K562 (cell line): Measurements from ENCODE around the gene CRPPA. TPM values are rescaled to one million over a fixed set of nuclear protein-coding genes. Genes with fewer than 3 reads are reported as not detected.
A peak's percentile ranks its signal among the peaks of the same experiment; 100 is the strongest.

Experiments
- ATAC-seq: fragments of 200-7000 bp; cut with Tn5 transposase; 3 replicates; pipeline ENCODE4 v1.9.1; 2020; ENCODE audit warnings: moderate library complexity
- BruUV-seq: library from RNA; stranded (reverse); fragments of 400-500 nt; replicated peaks from 2 replicates; lab custom pipeline; 2021; lab: Mats Ljungman, UMichigan
- CTCF ChIA-PET: fragments of 300-600 bp; formaldehyde crosslinking; extraction: SDS; loops from one replicate; lab custom pipeline; 2021; ENCODE audit warnings: low intra/inter-chr PET ratio; lab: Yijun Ruan, JAX
- POLR2A ChIA-PET: fragments of 300-600, 350-650 bp; sonication (Branson Sonifier 250); formaldehyde crosslinking; extraction: SDS; loops from one replicate; lab custom pipeline; 2021; ENCODE audit warnings: antibody characterized with exemption, inconsistent platforms; lab: Yijun Ruan, JAX
- DNase-seq, 4 experiments: peaks; one replicate each; pipeline versions ENCODE4 v3.0.0 to v3.0.0-alpha.2; 2011 to 2018; ENCODE audit warnings: low spot score in 3 of 4, mixed read lengths in 3 of 4; ENCODE audit errors: extremely low read depth in 1 of 4
- FAIRE-seq: peaks from 2 replicates; lab custom pipeline; 2011; peaks lifted over from hg19 to GRCh38; lab: Jason Lieb, UNC
- H2AFZ ChIP-seq: 2 replicates; pipeline ENCODE4 v1.6.0; 2011; ENCODE audit warnings: low read depth, low read length, control low read depth, inconsistent platforms
- H3K27ac ChIP-seq: fragments of 200-600 bp; 3 replicates; pipeline ENCODE4 v1.8.0; 2011; ENCODE audit warnings: low read depth, mild to moderate bottlenecking, control low read depth, inconsistent platforms, low read length, moderate library complexity, mixed read lengths; ENCODE audit errors: extremely low read depth
- H3K27me3 ChIP-seq, 2 experiments: fragments of 300-600 bp in 1 of 2; 2 replicates in 1 of 2; 3 replicates in 1 of 2; pipeline versions ENCODE4 v1.6.0 to v1.8.0; 2011; ENCODE audit warnings: inconsistent platforms in 2 of 2, low read length in 2 of 2, mild to moderate bottlenecking in 1 of 2, mixed read lengths in 1 of 2, moderate library complexity in 1 of 2; ENCODE audit not compliant: control insufficient read depth in 2 of 2, insufficient read depth in 2 of 2
- H3K36me3 ChIP-seq: fragments of 300-600 bp; 3 replicates; pipeline ENCODE4 v1.8.0; 2011; ENCODE audit warnings: mild to moderate bottlenecking, low read length, inconsistent platforms; ENCODE audit not compliant: control insufficient read depth, insufficient read depth
- H3K4me1 ChIP-seq, 2 experiments: fragments of 200-600 bp in 1 of 2; replicated peaks in 1 of 2; 2 replicates in 1 of 2; 3 replicates in 1 of 2; pipeline versions ENCODE4 v1.5.1 to v1.8.0; 2011; ENCODE audit warnings: inconsistent platforms in 2 of 2, low read length in 2 of 2, mild to moderate bottlenecking in 1 of 2, mixed read lengths in 1 of 2, moderate library complexity in 1 of 2; ENCODE audit not compliant: control insufficient read depth in 2 of 2, insufficient read depth in 2 of 2
- H3K4me2 ChIP-seq: 2 replicates; pipeline ENCODE4 v1.6.1; 2011; ENCODE audit warnings: low read length, control low read depth, inconsistent platforms, mixed read lengths; ENCODE audit not compliant: insufficient read depth
- H3K4me3 ChIP-seq: fragments of 200-600 bp; sonication (generic), shearing (Covaris generic); 2 replicates; pipeline ENCODE4 v1.5.1; 2016; ENCODE audit warnings: control low read depth, inconsistent platforms
- H3K79me2 ChIP-seq: fragments of 200-600 bp; 3 replicates; pipeline ENCODE4 v1.8.0; 2011; ENCODE audit warnings: low read length, inconsistent platforms; ENCODE audit not compliant: control insufficient read depth, insufficient read depth
- H3K9ac ChIP-seq, 2 experiments: 2 replicates each; pipeline versions ENCODE4 v1.6.0 to v1.6.1; 2011; ENCODE audit warnings: low read depth in 2 of 2, low read length in 2 of 2, control low read depth in 1 of 2, inconsistent platforms in 1 of 2, mild to moderate bottlenecking in 1 of 2, mixed read lengths in 1 of 2; ENCODE audit not compliant: insufficient read depth in 1 of 2
- H3K9me1 ChIP-seq: one replicate; pipeline ENCODE4 v1.6.0; 2011; ENCODE audit warnings: inconsistent platforms, mild to moderate bottlenecking, low read length, moderate library complexity; ENCODE audit not compliant: control insufficient read depth, insufficient read depth
- H3K9me3 ChIP-seq: replicated peaks from 2 replicates; pipeline ENCODE4 v1.5.1; 2011; ENCODE audit warnings: low read depth, low read length, inconsistent platforms; ENCODE audit not compliant: control insufficient read depth, insufficient read depth
- H4K20me1 ChIP-seq: replicated peaks from 2 replicates; pipeline ENCODE4 v1.6.1; 2011; ENCODE audit warnings: low read length, inconsistent platforms, mixed read lengths; ENCODE audit not compliant: control insufficient read depth, insufficient read depth
- CBX8 ChIP-seq: fragments of 200-600 bp; sonication (generic); IDR thresholded peaks from 2 replicates; pipeline ENCODE4 v1.6.1; 2012; ENCODE audit warnings: borderline replicate concordance, mixed run types, low read depth, mild to moderate bottlenecking, moderate library complexity, mixed read lengths, low read length, control low read depth, inconsistent platforms; ENCODE audit not compliant: poor library complexity, severe bottlenecking; ENCODE audit errors: extremely low read depth
- CHAMP1 ChIP-seq: fragments of 450-650 bp; IDR thresholded peaks from 2 replicates; pipeline ENCODE4 v1.6.1; 2016; ENCODE audit warnings: mild to moderate bottlenecking
- KAT8 ChIP-seq: fragments of 450-650 bp; IDR thresholded peaks from 2 replicates; pipeline ENCODE4 v1.6.1; 2016; ENCODE audit warnings: low read depth, mild to moderate bottlenecking
- MCM2 ChIP-seq: fragments of 450-650 bp; IDR thresholded peaks from 2 replicates; pipeline ENCODE4 v1.6.1; 2017; ENCODE audit warnings: low read depth, mild to moderate bottlenecking
- NFIC ChIP-seq: fragments of 450-650 bp; IDR thresholded peaks from 2 replicates; pipeline ENCODE4 v1.6.1; 2017; ENCODE audit warnings: mild to moderate bottlenecking, inconsistent platforms
- NFIX ChIP-seq: fragments of 250-450 bp; sonication (Bioruptor Pico); IDR thresholded peaks from 2 replicates; pipeline ENCODE4 v1.4.0; 2020; ENCODE audit warnings: low read depth, mild to moderate bottlenecking, moderate library complexity
- PREB ChIP-seq: sonication (generic); formaldehyde crosslinking; IDR thresholded peaks from 2 replicates; pipeline ENCODE4 v1.8.1; 2023; ENCODE audit warnings: mild to moderate bottlenecking, missing genetic modification reagents
- RBM34 ChIP-seq: fragments of 200-400 bp; formaldehyde crosslinking; IDR thresholded peaks from 2 replicates; pipeline ENCODE4 v1.6.1; 2018; ENCODE audit warnings: low read length, borderline replicate concordance; ENCODE audit not compliant: insufficient read depth
- ZFP30 ChIP-seq: fragments of 250-450 bp; sonication (Bioruptor Pico); IDR thresholded peaks from 2 replicates; pipeline ENCODE4 v1.8.0; 2022; ENCODE audit warnings: moderate library complexity, mild to moderate bottlenecking, inconsistent platforms, borderline replicate concordance
- ZNF316 ChIP-seq: fragments of 450-650 bp; IDR thresholded peaks from 2 replicates; pipeline ENCODE4 v1.6.1; 2016
- ZNF655 ChIP-seq: fragments of 250-450 bp; sonication (Bioruptor Pico); IDR thresholded peaks from 2 replicates; pipeline ENCODE4 v1.5.0; 2021
- WGBS: fragments of 100-300 bp; shearing (Covaris generic); methylation state at CpG from one replicate; pipeline ENCODE4 v1.1.6; 2016; ENCODE audit warnings: low coverage, mixed read lengths; ENCODE audit not compliant: insufficient coverage; ENCODE audit errors: missing lambda C conversion rate; 5-methylcytosine and 5-hydroxymethylcytosine counted together
- in situ Hi-C: fragments of 300-500 bp; cut with MboI; formaldehyde crosslinking; loops from 4 replicates; pipeline ENCODE4 v1.15.0; 2018; ENCODE audit warnings: inconsistent platforms, mixed read lengths
- intact Hi-C: fragments of 100-400 bp; cut with micrococcal nuclease; formaldehyde crosslinking; loops from 2 replicates; pipeline ENCODE4 v1.14.2; 2022
- polyA plus RNA-seq, 8 experiments: library from polyadenylated mRNA; depleted of rRNA in 4 of 8; stranded (reverse) in 5 of 8; unstranded in 3 of 8; fragments of >200 nt; fragmentation: Nextera tagmentation in 2 of 8; fragmentation: Illumina TruSeq in 1 of 8; extraction: Ambion mirVana in 2 of 8; extraction: Trizol in 1 of 8; gene quantifications; 2 replicates each; pipeline versions ENCODE4 v1.2.1 to v1.2.3, GENCODE V29; 2011 to 2014; ENCODE audit warnings: inconsistent platforms in 1 of 8, missing spikeins in 1 of 8
- total RNA-seq, 7 experiments: library from RNA; depleted of rRNA in 6 of 7; stranded (reverse); fragments of >200 nt in 6 of 7; fragmentation: Illumina TruSeq in 2 of 7; extraction: Trizol in 2 of 7; gene quantifications; 2 replicates each; pipeline versions ENCODE4 v1.2.1 to v1.2.3, GENCODE V29; 2011 to 2021; ENCODE audit warnings: low replicate concordance in 1 of 7
- TF ChIP-seq, protein P1 (sequence below): sonication (generic); formaldehyde crosslinking; IDR thresholded peaks from 2 replicates; pipeline ENCODE4 v1.4.0; 2020; ENCODE audit warnings: mild to moderate bottlenecking, missing genetic modification reagents

The CRPPA gene
- total and polyA plus RNA-seq, 9 of the 15 experiments (the other 6 are each of a cell fraction or from before 2014, with no cell fraction given), result 3.9 to 14.4 (median 7.8) TPM

DNA sequence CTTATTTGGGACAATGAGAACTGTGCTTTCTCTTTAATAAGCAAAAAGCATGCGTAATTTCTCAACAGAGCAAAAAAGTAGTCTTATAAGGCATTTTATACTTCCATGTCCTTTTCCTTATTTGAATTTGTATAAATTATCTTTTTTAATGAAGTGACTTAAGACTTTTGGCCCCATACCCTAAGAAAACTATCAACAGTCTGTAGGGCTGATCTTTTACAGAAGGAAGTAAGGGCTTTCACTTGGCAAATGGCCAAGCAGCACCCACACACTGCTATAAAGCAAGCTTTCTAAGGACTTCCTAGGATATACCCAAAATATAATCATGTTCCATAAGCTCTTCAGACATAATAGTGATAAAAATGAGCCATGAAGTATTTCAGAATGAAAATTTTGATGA is 3.4 kb downstream of the CRPPA start:
- Histone ChIP-seq H3K4me3 (no peak overlapping the region), H3K9me3 (no peaks in the 10 kb centered on the region; the same call in 1 of the 2 replicates), H3K79me2 (peaks cover 91% of the 10 kb centered on the region), H3K4me2 (no peak overlapping the region; the same call in 1 of the 2 replicates), H3K27me3 (no peaks in the 10 kb centered on the region), H2AFZ (no peak overlapping the region), H4K20me1 (no peaks in the 10 kb centered on the region), H3K9ac (peak overlapping the region in 1 of 2 experiments; percentile 1; a peak in 1 of 4 replicates), H3K4me1 (peaks cover 22 to 47% of the 10 kb centered on the region in 2 experiments), H3K36me3 (no peaks in the 10 kb centered on the region; the same call in 2 of the 3 replicates), H3K9me1 (no peaks in the 10 kb centered on the region), H3K27ac (peak overlapping the region; percentile 97; the same call in 2 of the 3 replicates)
- CTCF ChIA-PET, result no interaction called here
- FAIRE-seq (no peak), DNase-seq (peak in 2 of 4 experiments; percentile 36 to 78), ATAC-seq (no peak)
- intact Hi-C loops, result no loop called here
- WGBS, result 89% methylated on average over 1 of the region's 1 CpG
- in situ Hi-C loops, result loop anchor here (5.0 kb wide), 1 partner anchor 151 kb away; no protein-coding TSS in a partner anchor
- no TSS peak for BruUV-seq
- POLR2A ChIA-PET, result no interaction called here
- no peak for TF ChIP-seq RBM34
- no peak for TF ChIP-seq CHAMP1
- peak; percentile 65 for TF ChIP-seq NFIX (CRISPR knock-in tag)
- no peak for TF ChIP-seq ZNF655
- peak; percentile 97 for TF ChIP-seq NFIC
- no peak for TF ChIP-seq ZFP30 (CRISPR knock-in tag)
- TF ChIP-seq MCM2, result no peak
- TF ChIP-seq KAT8, result no peak
- TF ChIP-seq, protein P1, sequence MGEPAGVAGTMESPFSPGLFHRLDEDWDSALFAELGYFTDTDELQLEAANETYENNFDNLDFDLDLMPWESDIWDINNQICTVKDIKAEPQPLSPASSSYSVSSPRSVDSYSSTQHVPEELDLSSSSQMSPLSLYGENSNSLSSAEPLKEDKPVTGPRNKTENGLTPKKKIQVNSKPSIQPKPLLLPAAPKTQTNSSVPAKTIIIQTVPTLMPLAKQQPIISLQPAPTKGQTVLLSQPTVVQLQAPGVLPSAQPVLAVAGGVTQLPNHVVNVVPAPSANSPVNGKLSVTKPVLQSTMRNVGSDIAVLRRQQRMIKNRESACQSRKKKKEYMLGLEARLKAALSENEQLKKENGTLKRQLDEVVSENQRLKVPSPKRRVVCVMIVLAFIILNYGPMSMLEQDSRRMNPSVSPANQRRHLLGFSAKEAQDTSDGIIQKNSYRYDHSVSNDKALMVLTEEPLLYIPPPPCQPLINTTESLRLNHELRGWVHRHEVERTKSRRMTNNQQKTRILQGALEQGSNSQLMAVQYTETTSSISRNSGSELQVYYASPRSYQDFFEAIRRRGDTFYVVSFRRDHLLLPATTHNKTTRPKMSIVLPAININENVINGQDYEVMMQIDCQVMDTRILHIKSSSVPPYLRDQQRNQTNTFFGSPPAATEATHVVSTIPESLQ, result no peak
- TF ChIP-seq PREB (CRISPR knock-in tag), result no peak
- no peak for TF ChIP-seq CBX8
- peak; percentile 53 for TF ChIP-seq ZNF316
